K562 (cell line): ENCODE measurements around the gene PLXNA3. TPM values are rescaled to one million over a fixed set of nuclear protein-coding genes. Genes with fewer than 3 reads are reported as not detected.
A peak's percentile ranks its signal among the peaks of the same experiment; 100 is the strongest.

ENCODE experiments used
- ATAC-seq: fragments of 200-7000 bp; cut with Tn5 transposase; 3 replicates; pipeline ENCODE4 v1.9.1; 2020; ENCODE audit warnings: moderate library complexity
- BruUV-seq: library from RNA; stranded (reverse); fragments of 400-500 nt; replicated peaks from 2 replicates; lab custom pipeline; 2021; lab: Mats Ljungman, UMichigan
- CTCF ChIA-PET: fragments of 300-600 bp; formaldehyde crosslinking; extraction: SDS; loops from one replicate; lab custom pipeline; 2021; ENCODE audit warnings: low intra/inter-chr PET ratio; lab: Yijun Ruan, JAX
- POLR2A ChIA-PET: fragments of 300-600, 350-650 bp; sonication (Branson Sonifier 250); formaldehyde crosslinking; extraction: SDS; loops from one replicate; lab custom pipeline; 2021; ENCODE audit warnings: antibody characterized with exemption, inconsistent platforms; lab: Yijun Ruan, JAX
- DNase-seq, 4 experiments: peaks; one replicate each; pipeline versions ENCODE4 v3.0.0 to v3.0.0-alpha.2; 2011 to 2018; ENCODE audit warnings: low spot score in 3 of 4, mixed read lengths in 3 of 4; ENCODE audit errors: extremely low read depth in 1 of 4
- FAIRE-seq: peaks from 2 replicates; lab custom pipeline; 2011; peaks lifted over from hg19 to GRCh38; lab: Jason Lieb, UNC
- H2AFZ ChIP-seq: 2 replicates; pipeline ENCODE4 v1.6.0; 2011; ENCODE audit warnings: low read depth, low read length, control low read depth, inconsistent platforms
- H3K27ac ChIP-seq: fragments of 200-600 bp; 3 replicates; pipeline ENCODE4 v1.8.0; 2011; ENCODE audit warnings: low read depth, mild to moderate bottlenecking, control low read depth, inconsistent platforms, low read length, moderate library complexity, mixed read lengths; ENCODE audit errors: extremely low read depth
- H3K27me3 ChIP-seq, 2 experiments: fragments of 300-600 bp in 1 of 2; 2 replicates in 1 of 2; 3 replicates in 1 of 2; pipeline versions ENCODE4 v1.6.0 to v1.8.0; 2011; ENCODE audit warnings: inconsistent platforms in 2 of 2, low read length in 2 of 2, mild to moderate bottlenecking in 1 of 2, mixed read lengths in 1 of 2, moderate library complexity in 1 of 2; ENCODE audit not compliant: control insufficient read depth in 2 of 2, insufficient read depth in 2 of 2
- H3K36me3 ChIP-seq: fragments of 300-600 bp; 3 replicates; pipeline ENCODE4 v1.8.0; 2011; ENCODE audit warnings: mild to moderate bottlenecking, low read length, inconsistent platforms; ENCODE audit not compliant: control insufficient read depth, insufficient read depth
- H3K4me1 ChIP-seq, 2 experiments: fragments of 200-600 bp in 1 of 2; replicated peaks in 1 of 2; 2 replicates in 1 of 2; 3 replicates in 1 of 2; pipeline versions ENCODE4 v1.5.1 to v1.8.0; 2011; ENCODE audit warnings: inconsistent platforms in 2 of 2, low read length in 2 of 2, mild to moderate bottlenecking in 1 of 2, mixed read lengths in 1 of 2, moderate library complexity in 1 of 2; ENCODE audit not compliant: control insufficient read depth in 2 of 2, insufficient read depth in 2 of 2
- H3K4me2 ChIP-seq: 2 replicates; pipeline ENCODE4 v1.6.1; 2011; ENCODE audit warnings: low read length, control low read depth, inconsistent platforms, mixed read lengths; ENCODE audit not compliant: insufficient read depth
- H3K4me3 ChIP-seq: fragments of 200-600 bp; sonication (generic), shearing (Covaris generic); 2 replicates; pipeline ENCODE4 v1.5.1; 2016; ENCODE audit warnings: control low read depth, inconsistent platforms
- H3K79me2 ChIP-seq: fragments of 200-600 bp; 3 replicates; pipeline ENCODE4 v1.8.0; 2011; ENCODE audit warnings: low read length, inconsistent platforms; ENCODE audit not compliant: control insufficient read depth, insufficient read depth
- H3K9ac ChIP-seq, 2 experiments: 2 replicates each; pipeline versions ENCODE4 v1.6.0 to v1.6.1; 2011; ENCODE audit warnings: low read depth in 2 of 2, low read length in 2 of 2, control low read depth in 1 of 2, inconsistent platforms in 1 of 2, mild to moderate bottlenecking in 1 of 2, mixed read lengths in 1 of 2; ENCODE audit not compliant: insufficient read depth in 1 of 2
- H3K9me1 ChIP-seq: one replicate; pipeline ENCODE4 v1.6.0; 2011; ENCODE audit warnings: inconsistent platforms, mild to moderate bottlenecking, low read length, moderate library complexity; ENCODE audit not compliant: control insufficient read depth, insufficient read depth
- H3K9me3 ChIP-seq: replicated peaks from 2 replicates; pipeline ENCODE4 v1.5.1; 2011; ENCODE audit warnings: low read depth, low read length, inconsistent platforms; ENCODE audit not compliant: control insufficient read depth, insufficient read depth
- H4K20me1 ChIP-seq: replicated peaks from 2 replicates; pipeline ENCODE4 v1.6.1; 2011; ENCODE audit warnings: low read length, inconsistent platforms, mixed read lengths; ENCODE audit not compliant: control insufficient read depth, insufficient read depth
- AFF1 ChIP-seq, 2 experiments: fragments of 450-650 bp; IDR thresholded peaks; 2 replicates each; pipeline ENCODE4 v1.6.1; 2018; ENCODE audit warnings: mild to moderate bottlenecking in 2 of 2, low read depth in 1 of 2; ENCODE audit not compliant: partially characterized antibody in 2 of 2
- ELK3 ChIP-seq: fragments of 450-650 bp; formaldehyde crosslinking; IDR thresholded peaks from 2 replicates; pipeline ENCODE4 v1.4.0; 2020; ENCODE audit warnings: mild to moderate bottlenecking
- NBN ChIP-seq: fragments of 450-650 bp; IDR thresholded peaks from 2 replicates; pipeline ENCODE4 v1.6.1; 2016; ENCODE audit warnings: low read depth, mild to moderate bottlenecking
- NKRF ChIP-seq: fragments of 450-650 bp; IDR thresholded peaks from 2 replicates; pipeline ENCODE4 v1.6.1; 2016; ENCODE audit warnings: borderline replicate concordance
- TFAM ChIP-seq: fragments of 250-450 bp; sonication (Bioruptor Pico); conservative IDR thresholded peaks from 2 replicates; pipeline ENCODE4 v1.5.0; 2021; ENCODE audit warnings: mild to moderate bottlenecking, moderate library complexity
- THAP12 ChIP-seq: fragments of 250-450 bp; sonication (Bioruptor Pico); IDR thresholded peaks from 2 replicates; pipeline ENCODE4 v1.9.0; 2021; ENCODE audit warnings: mild to moderate bottlenecking, inconsistent platforms
- ZNF12 ChIP-seq: sonication (generic); formaldehyde crosslinking; IDR thresholded peaks from 2 replicates; pipeline ENCODE4 v1.4.0; 2020; ENCODE audit warnings: mild to moderate bottlenecking, missing genetic modification reagents
- ZNF121 ChIP-seq: sonication (generic); formaldehyde crosslinking; conservative IDR thresholded peaks from 2 replicates; pipeline ENCODE4 v1.8.0; 2022; ENCODE audit warnings: missing genetic modification reagents
- ZNF133 ChIP-seq: fragments of 250-450 bp; sonication (Bioruptor Pico); IDR thresholded peaks from 2 replicates; pipeline ENCODE4 v1.4.0; 2020; ENCODE audit warnings: mild to moderate bottlenecking
- ZNF431 ChIP-seq: sonication (generic); formaldehyde crosslinking; IDR thresholded peaks from 2 replicates; pipeline ENCODE4 v1.8.0; 2022; ENCODE audit warnings: mild to moderate bottlenecking, missing genetic modification reagents
- ZNF507 ChIP-seq: conservative IDR thresholded peaks from 2 replicates; pipeline ENCODE4 v1.6.1; 2017; ENCODE audit warnings: missing genetic modification characterization, missing compliant biosample characterization
- WGBS: fragments of 100-300 bp; shearing (Covaris generic); methylation state at CpG from one replicate; pipeline ENCODE4 v1.1.6; 2016; ENCODE audit warnings: low coverage, mixed read lengths; ENCODE audit not compliant: insufficient coverage; ENCODE audit errors: missing lambda C conversion rate; 5-methylcytosine and 5-hydroxymethylcytosine counted together
- in situ Hi-C: fragments of 300-500 bp; cut with MboI; formaldehyde crosslinking; loops from 4 replicates; pipeline ENCODE4 v1.15.0; 2018; ENCODE audit warnings: inconsistent platforms, mixed read lengths
- intact Hi-C: fragments of 100-400 bp; cut with micrococcal nuclease; formaldehyde crosslinking; loops from 2 replicates; pipeline ENCODE4 v1.14.2; 2022
- polyA plus RNA-seq, 8 experiments: library from polyadenylated mRNA; depleted of rRNA in 4 of 8; stranded (reverse) in 5 of 8; unstranded in 3 of 8; fragments of >200 nt; fragmentation: Nextera tagmentation in 2 of 8; fragmentation: Illumina TruSeq in 1 of 8; extraction: Ambion mirVana in 2 of 8; extraction: Trizol in 1 of 8; gene quantifications; 2 replicates each; pipeline versions ENCODE4 v1.2.1 to v1.2.3, GENCODE V29; 2011 to 2014; ENCODE audit warnings: inconsistent platforms in 1 of 8, missing spikeins in 1 of 8
- total RNA-seq, 7 experiments: library from RNA; depleted of rRNA in 6 of 7; stranded (reverse); fragments of >200 nt in 6 of 7; fragmentation: Illumina TruSeq in 2 of 7; extraction: Trizol in 2 of 7; gene quantifications; 2 replicates each; pipeline versions ENCODE4 v1.2.1 to v1.2.3, GENCODE V29; 2011 to 2021; ENCODE audit warnings: low replicate concordance in 1 of 7

Gene PLXNA3
- total and polyA plus RNA-seq, 9 of the 15 experiments (the other 6 are each of a cell fraction or from before 2014, with no cell fraction given) = 0.32 to 47.8 (median 7.5) TPM

GRCh38 chrX:154525606-154526490 is 67.8 kb downstream of the PLXNA3 start:
- H3K36me3 ChIP-seq = peaks cover 8% of the 10 kb centered on the region; the same call in 2 of the 3 replicates
- ChIA-PET CTCF (no interaction called here), POLR2A (interaction anchor here (1.0 kb wide), 1 partner anchor 155 kb away, joined by 3 read pairs; no protein-coding TSS in a partner anchor)
- no peaks in the 10 kb centered on the region for H3K27me3 ChIP-seq
- H3K9me1 ChIP-seq = no peaks in the 10 kb centered on the region
- DNase-seq (no peak), FAIRE-seq (no peak), ATAC-seq (no peak)
- 80% methylated on average over 13 of the region's 14 CpGs for WGBS
- intact Hi-C loops = loop anchor here (5.0 kb wide), 2 partner anchors 34 to 99 kb away; partner anchors contain the start of genes ATP6AP1 and SLC10A3
- in situ Hi-C loops = loop anchor here (25.0 kb wide), 1 partner anchor 364 kb away; no protein-coding TSS in a partner anchor
- H3K4me2 ChIP-seq = no peak overlapping the region
- no peaks in the 10 kb centered on the region for H4K20me1 ChIP-seq
- H2AFZ ChIP-seq = no peak overlapping the region
- H3K9me3 ChIP-seq = no peaks in the 10 kb centered on the region
- H3K4me1 ChIP-seq = peaks cover 8 to 16% of the 10 kb centered on the region in 2 experiments; a peak in 3 of 5 replicates
- no peak overlapping the region for H3K4me3 ChIP-seq
- no TSS peak for BruUV-seq
- H3K27ac ChIP-seq = no peak overlapping the region
- H3K9ac ChIP-seq = no peak overlapping the region
- no peaks in the 10 kb centered on the region for H3K79me2 ChIP-seq
- TF ChIP-seq ZNF121 (CRISPR knock-in tag) (peak; percentile 44; the same call in 1 of the 2 replicates), ELK3 (no peak), ZNF431 (CRISPR knock-in tag) (no peak), ZNF507 (tag) (no peak), ZNF12 (CRISPR knock-in tag) (no peak), NBN (no peak), THAP12 (no peak), AFF1 (IDR thresholded peaks at IDR 0.05; ENCODE audit: low read depth in 1 of 2, partially characterized antibody in 2 of 2) (no peak), TFAM (CRISPR knock-in tag) (no peak), NKRF (no peak), ZNF133 (CRISPR knock-in tag) (no peak)
